ENCODE data around the gene GNAQ.

Gene GNAQ

DNA sequence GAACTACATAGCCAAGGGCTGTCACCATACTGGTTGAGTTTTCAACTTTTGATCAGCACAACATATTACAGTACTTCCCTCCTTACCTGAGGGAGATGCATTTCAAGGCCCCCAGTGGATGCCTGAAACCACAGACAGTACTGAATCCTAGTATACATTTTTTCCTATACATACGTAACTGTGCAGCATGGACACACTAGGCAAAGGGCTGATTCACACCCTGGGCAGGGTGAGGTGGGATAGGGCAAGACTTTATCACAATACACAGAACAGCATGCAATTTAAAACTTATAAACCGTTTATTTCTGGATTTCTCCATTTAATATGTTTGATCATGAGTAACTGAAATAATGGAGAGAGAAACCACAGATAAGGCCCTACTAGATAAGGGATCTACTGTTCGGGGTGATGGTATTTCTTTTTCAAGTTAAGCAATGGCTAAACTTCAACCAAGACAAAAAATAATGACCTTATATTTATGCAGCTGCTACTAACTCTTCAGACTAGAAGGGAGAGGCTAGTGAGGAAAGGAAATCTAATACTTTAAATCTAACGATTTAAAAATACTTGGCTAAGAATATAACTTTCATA is 196.6 kb downstream of the GNAQ start:
- DNase-seq = no peak

DNA sequence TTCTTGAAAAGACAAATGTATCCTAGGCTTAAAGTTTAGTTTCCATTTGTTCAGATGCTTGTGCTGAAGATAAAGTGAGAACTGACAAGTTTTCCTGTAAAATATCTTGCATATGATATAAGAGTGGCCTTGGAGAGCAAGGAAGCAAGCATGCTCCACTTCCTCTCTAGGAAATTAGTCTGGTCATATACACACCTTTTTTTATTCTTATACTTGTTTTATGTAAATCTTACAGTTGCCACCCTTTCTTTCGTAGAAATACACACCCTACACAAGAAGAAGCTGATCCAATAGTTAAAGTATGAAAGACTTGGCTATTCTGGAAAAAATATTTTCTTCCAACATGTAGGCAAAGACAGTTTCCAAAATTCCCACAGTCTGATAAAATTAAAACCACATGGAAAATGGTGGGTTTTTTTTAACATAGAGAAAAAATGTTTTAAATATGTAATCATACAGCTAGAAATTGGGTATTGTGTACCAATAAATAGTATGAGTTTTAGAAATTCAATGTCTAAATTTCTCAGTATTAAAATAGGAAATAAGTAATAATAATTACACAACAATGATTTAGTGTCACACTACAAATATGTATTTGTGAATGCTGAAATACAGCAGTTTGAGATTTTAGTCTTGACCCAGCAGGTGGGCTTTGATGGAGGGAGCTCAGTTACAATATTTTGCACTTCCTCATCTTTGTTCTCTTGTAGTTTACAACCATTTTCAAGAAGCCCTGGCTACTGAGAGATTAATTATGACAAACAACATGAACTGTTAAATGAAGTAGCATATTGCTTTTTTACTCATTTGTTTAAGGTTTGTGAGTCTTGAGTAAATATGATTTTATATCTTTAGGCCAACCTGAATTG is 197.8 kb downstream of the GNAQ start:
- DNase-seq = no peak

- no peak for DNase-seq
These were observed 199.0 kb downstream of the GNAQ start for GRCh38 chr9:77832639-77833038.

- DNase-seq = no peak
These were observed 199.8 kb downstream of the GNAQ start for GRCh38 chr9:77831781-77832180.

GRCh38 chr9:77830618-77831285 is 200.9 kb downstream of the GNAQ start:
- no peak for DNase-seq

GRCh38 chr9:77829420-77829819 is 202.2 kb downstream of the GNAQ start:
- DNase-seq = no peak

- DNase-seq = no peak
These were observed 204.4 kb downstream of the GNAQ start for GRCh38 chr9:77827104-77827784.

GRCh38 chr9:77826621-77827020 is 205.0 kb downstream of the GNAQ start:
- no peak for DNase-seq

- DNase-seq = no peak
These were observed 205.5 kb downstream of the GNAQ start for GRCh38 chr9:77826116-77826515.

DNA sequence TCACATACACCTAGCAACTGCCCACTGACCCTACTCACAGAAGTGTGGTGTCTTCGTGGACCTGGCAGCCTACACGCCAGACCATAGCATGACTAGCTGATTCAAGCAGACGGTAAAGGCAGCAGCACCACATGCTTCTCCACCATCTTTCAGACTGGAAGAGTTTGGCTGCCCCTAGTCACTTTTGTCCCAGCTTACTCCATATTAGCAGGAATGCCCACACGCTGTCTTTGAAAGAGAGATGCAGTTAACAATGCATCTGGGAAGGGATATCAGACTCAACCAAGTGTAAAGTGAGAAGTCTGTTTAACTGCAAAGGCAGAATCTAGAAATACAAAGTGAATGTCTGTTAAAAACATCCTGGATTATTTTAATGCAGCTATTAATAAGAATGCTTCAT is 206.2 kb downstream of the GNAQ start:
- DNase-seq = no peak

DNA sequence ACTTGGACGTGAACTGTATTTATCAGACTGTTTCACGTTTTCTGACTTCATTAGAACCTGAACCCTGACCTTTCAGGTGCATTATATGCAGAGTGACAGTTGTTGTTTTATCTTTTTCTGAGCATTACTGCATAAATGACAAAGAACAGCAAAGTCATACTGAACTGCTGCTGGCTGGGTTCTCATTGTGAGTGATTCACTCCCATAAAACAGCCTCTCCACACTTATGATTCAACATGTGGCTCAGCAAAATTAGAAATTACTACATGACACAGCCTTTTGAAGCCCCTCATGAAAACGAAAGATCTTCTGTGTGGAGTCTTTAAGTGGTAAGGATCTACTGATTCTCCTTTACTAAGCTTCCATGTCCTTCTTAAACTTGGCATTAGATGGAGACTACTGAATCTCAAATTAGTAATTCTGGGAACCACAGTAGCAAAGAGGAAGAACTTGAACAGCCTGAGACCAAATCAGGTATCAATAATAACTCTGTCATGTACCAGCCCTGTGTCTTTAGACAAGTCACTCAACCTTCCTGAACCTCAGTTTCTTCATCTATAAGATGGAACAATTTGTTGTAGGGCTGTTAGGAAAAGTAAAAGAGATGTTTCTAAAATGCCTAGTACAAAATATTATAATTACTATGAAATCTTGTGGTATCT is 211.2 kb downstream of the GNAQ start:
- no peak for DNase-seq

GRCh38 chr9:77819657-77820056 is 212.0 kb downstream of the GNAQ start:
- no peak for DNase-seq

GRCh38 chr9:77817590-77818311 is 213.9 kb downstream of the GNAQ start:
- no peak for DNase-seq

DNA sequence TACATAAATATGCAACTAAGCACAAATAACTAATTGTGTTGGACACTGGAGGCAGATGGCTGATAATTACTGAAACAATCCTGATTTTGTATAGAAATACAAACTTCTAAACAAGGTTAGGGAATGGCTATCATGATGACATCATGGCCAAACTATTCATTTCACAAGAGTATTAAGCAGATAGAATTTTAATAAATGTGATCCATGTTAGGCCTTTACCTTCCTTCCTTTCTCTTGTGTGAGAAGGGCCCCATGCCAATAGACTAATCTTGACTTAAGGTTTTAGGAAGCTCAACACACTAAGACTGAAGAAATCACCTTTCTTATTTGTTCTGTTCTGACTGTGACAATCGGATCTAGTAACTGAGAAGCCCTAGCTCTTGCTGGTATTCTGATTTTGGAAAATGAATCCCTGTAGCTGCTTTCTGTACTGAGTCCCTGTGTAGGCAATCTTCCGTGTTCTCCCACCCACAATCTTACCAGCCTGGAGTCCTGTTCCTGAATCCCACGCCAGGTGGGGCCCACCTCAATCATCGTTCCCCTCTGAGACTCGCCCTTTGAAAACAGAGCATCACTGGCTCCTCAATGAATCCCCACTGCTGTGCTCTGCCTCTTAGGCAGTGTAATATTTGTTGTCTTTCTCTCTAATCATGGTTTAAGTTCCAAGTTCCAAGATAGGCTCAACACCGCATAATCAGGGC is 214.8 kb downstream of the GNAQ start:
- no peak for DNase-seq

- DNase-seq = no peak
These were observed 216.4 kb downstream of the GNAQ start for GRCh38 chr9:77815260-77815659.

- DNase-seq = no peak
These were observed 219.8 kb downstream of the GNAQ start for GRCh38 chr9:77811832-77812231.

DNA sequence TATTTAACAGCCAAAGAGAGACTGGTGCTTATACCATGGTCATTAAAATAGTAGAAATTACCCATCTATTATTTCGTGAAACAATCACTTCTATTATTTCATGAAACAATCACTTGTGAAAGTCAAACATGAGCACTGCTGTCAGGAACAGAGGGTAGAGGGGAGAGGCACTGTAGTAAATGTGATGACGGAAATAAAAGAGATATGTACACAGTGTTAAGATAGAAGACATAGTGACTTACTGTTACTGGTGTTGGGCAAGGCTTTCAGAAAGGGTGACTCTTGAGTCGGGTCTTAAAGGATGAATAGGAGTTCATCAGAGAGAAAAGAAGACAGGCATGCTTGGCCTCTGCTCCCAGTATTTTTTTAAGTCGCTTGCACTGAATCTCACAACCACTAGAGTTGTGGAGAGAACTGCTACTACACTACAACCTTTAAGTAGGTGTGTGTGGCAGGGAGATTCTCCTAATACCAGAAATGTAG is 220.9 kb downstream of the GNAQ start:
- no peak for DNase-seq

DNA sequence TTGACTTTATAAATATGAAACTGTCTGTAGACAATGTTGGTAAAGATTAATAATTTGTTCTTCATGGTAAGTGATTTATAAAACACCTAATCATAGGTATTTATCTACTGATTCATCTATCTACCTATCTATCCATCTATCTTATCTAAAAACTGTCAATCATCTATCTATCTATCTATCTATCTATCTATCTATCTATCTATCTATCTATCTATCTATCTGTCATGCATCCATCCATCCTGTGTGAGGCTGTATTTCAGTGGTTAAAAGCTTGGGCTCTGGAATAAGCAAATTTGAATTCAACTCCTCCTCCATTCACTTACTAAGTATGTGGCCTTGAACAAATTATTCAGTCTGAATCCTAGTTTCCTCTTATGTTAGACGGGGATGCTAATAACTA is 221.6 kb downstream of the GNAQ start:
- DNase-seq = no peak

GRCh38 chr9:77809552-77809951 is 222.1 kb downstream of the GNAQ start:
- no peak for DNase-seq

- DNase-seq = no peak
These were observed 222.9 kb downstream of the GNAQ start for GRCh38 chr9:77808751-77809081.

Measured in hippocampal formation (tissue), 2 donors.